ENCODE measurements around the gene LEUTX.

The LEUTX gene

GRCh38 chr19:39780894-39781293, 2.2 kb downstream of the LEUTX start:
- Histone ChIP-seq H3K9me2 (replicated peaks; ENCODE audit: control insufficient read depth, low read length) (no peaks in the 10 kb centered on the region), H3K4me2 (ENCODE audit: low read length) (no peak overlapping the region), H3K27me3 (ENCODE audit: control insufficient read depth, low read length) (peaks cover 33% of the 10 kb centered on the region), H3K27ac (ENCODE audit: low read depth, low read length) (no peak overlapping the region), H3F3A (ENCODE audit: control insufficient read depth, insufficient read depth) (no peaks in the 10 kb centered on the region), H3K9me3 (ENCODE audit: control insufficient read depth, insufficient read depth, low read length) (no peaks in the 10 kb centered on the region), H3K36me3 (ENCODE audit: control insufficient read depth, low read length) (no peaks in the 10 kb centered on the region), H3K4me3 (ENCODE audit: low read length) (no peak overlapping the region), H3K79me2 (ENCODE audit: control insufficient read depth, low read length) (no peaks in the 10 kb centered on the region), H4K20me1 (ENCODE audit: control insufficient read depth, insufficient read depth, low read depth, low read length) (no peaks in the 10 kb centered on the region), H3K4me1 (ENCODE audit: control insufficient read depth, low read length) (no peaks in the 10 kb centered on the region)
- TF ChIP-seq, protein P1, sequence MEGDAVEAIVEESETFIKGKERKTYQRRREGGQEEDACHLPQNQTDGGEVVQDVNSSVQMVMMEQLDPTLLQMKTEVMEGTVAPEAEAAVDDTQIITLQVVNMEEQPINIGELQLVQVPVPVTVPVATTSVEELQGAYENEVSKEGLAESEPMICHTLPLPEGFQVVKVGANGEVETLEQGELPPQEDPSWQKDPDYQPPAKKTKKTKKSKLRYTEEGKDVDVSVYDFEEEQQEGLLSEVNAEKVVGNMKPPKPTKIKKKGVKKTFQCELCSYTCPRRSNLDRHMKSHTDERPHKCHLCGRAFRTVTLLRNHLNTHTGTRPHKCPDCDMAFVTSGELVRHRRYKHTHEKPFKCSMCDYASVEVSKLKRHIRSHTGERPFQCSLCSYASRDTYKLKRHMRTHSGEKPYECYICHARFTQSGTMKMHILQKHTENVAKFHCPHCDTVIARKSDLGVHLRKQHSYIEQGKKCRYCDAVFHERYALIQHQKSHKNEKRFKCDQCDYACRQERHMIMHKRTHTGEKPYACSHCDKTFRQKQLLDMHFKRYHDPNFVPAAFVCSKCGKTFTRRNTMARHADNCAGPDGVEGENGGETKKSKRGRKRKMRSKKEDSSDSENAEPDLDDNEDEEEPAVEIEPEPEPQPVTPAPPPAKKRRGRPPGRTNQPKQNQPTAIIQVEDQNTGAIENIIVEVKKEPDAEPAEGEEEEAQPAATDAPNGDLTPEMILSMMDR (IDR thresholded peaks at IDR 0.05; ENCODE audit: low read depth, low read length, poor library complexity, severe bottlenecking) = no peak
- no peak for TF ChIP-seq EZH2phosphoT487 (IDR thresholded peaks at IDR 0.05; ENCODE audit: borderline replicate concordance, low read length)

DNA sequence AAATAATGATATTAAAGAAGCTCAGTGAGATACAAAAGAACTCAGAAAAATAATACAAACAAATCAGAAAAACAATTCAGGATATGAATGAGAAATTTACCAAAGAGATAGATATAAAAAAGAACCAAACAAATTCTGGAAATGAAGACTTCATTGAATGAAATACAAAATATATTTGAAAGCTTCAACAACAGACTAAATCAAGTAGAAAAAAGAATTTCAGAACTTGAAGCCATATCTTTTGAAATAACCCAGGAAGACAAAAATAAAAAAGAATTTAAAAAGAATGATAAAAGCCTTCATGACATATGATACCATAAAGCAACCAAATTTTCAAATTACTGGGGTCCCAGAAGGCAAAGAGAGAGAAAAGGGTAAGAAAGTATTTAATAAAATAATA, 9.6 kb downstream of the LEUTX start:
- no peak overlapping the region for H3K4me3 ChIP-seq (ENCODE audit: low read length)

GRCh38 chr19:39792999-39793546, 14.4 kb downstream of the LEUTX start:
- Histone ChIP-seq H3K4me3 (ENCODE audit: low read length) (peak overlapping the region; percentile 76), H3F3A (ENCODE audit: control insufficient read depth, insufficient read depth) (no peaks in the 10 kb centered on the region), H3K9me2 (replicated peaks; ENCODE audit: control insufficient read depth, low read length) (no peaks in the 10 kb centered on the region), H3K4me1 (ENCODE audit: control insufficient read depth, low read length) (peaks cover 5% of the 10 kb centered on the region), H3K9me3 (ENCODE audit: control insufficient read depth, insufficient read depth, low read length) (no peaks in the 10 kb centered on the region), H3K79me2 (ENCODE audit: control insufficient read depth, low read length) (no peaks in the 10 kb centered on the region), H4K20me1 (ENCODE audit: control insufficient read depth, insufficient read depth, low read depth, low read length) (no peaks in the 10 kb centered on the region), H3K27me3 (ENCODE audit: control insufficient read depth, low read length) (peaks cover 24% of the 10 kb centered on the region), H3K27ac (ENCODE audit: low read depth, low read length) (no peak overlapping the region), H3K36me3 (ENCODE audit: control insufficient read depth, low read length) (no peaks in the 10 kb centered on the region), H3K4me2 (ENCODE audit: low read length) (peak overlapping the region; percentile 85)
- TF ChIP-seq, protein P1 (IDR thresholded peaks at IDR 0.05; ENCODE audit: low read depth, low read length, poor library complexity, severe bottlenecking) = peak; percentile 96
- no peak for TF ChIP-seq EZH2phosphoT487 (IDR thresholded peaks at IDR 0.05; ENCODE audit: borderline replicate concordance, low read length)

More for the DNA sequence above, 9.6 kb downstream of the LEUTX start:
- no peaks in the 10 kb centered on the region for H3K4me1 ChIP-seq (ENCODE audit: control insufficient read depth, low read length)
- H3K4me2 ChIP-seq (ENCODE audit: low read length) = no peak overlapping the region
- no peaks in the 10 kb centered on the region for H4K20me1 ChIP-seq (ENCODE audit: control insufficient read depth, insufficient read depth, low read depth, low read length)
- peaks cover 9% of the 10 kb centered on the region for H3K27me3 ChIP-seq (ENCODE audit: control insufficient read depth, low read length)
- H3K79me2 ChIP-seq (ENCODE audit: control insufficient read depth, low read length) = no peaks in the 10 kb centered on the region
- H3F3A ChIP-seq (ENCODE audit: control insufficient read depth, insufficient read depth) = no peaks in the 10 kb centered on the region
- TF ChIP-seq EZH2phosphoT487 (IDR thresholded peaks at IDR 0.05; ENCODE audit: borderline replicate concordance, low read length) = no peak
- TF ChIP-seq, protein P1 (IDR thresholded peaks at IDR 0.05; ENCODE audit: low read depth, low read length, poor library complexity, severe bottlenecking) = no peak
- H3K27ac ChIP-seq (ENCODE audit: low read depth, low read length) = no peak overlapping the region
- no peaks in the 10 kb centered on the region for H3K9me2 ChIP-seq (replicated peaks; ENCODE audit: control insufficient read depth, low read length)
- no peaks in the 10 kb centered on the region for H3K9me3 ChIP-seq (ENCODE audit: control insufficient read depth, insufficient read depth, low read length)
- no peaks in the 10 kb centered on the region for H3K36me3 ChIP-seq (ENCODE audit: control insufficient read depth, low read length)

Data from DOHH2 (cell line).